ENCODE results near the gene KDR.

DNA sequence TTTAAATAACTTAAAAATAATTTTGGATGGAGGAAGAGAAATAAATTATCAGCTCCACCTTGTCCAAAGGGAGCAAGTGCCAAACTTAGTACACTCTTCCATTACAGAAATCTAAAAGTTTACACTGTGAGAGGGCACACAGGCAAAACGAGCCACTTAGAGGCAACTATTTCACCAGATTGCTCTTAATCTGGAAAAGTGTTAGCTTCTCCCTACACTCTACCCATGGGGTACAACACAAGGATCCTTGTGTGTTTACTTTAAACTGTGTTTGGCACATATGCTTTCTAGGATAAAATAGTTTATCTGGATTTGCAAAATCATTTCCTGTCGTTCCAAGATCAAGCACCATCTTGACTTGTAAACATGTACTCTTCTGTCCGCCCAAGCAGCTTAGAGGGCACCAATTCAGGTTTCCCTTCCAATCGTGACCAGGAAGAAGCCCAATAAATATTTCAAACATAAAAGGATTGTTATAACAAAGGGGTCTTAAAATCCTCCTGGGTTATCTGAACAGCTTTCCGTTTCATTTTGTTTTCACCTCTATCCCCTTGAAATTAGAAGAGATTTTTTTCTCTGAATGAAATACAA is 29.0 kb upstream of the KDR start:
- TF ChIP-seq, protein P1, sequence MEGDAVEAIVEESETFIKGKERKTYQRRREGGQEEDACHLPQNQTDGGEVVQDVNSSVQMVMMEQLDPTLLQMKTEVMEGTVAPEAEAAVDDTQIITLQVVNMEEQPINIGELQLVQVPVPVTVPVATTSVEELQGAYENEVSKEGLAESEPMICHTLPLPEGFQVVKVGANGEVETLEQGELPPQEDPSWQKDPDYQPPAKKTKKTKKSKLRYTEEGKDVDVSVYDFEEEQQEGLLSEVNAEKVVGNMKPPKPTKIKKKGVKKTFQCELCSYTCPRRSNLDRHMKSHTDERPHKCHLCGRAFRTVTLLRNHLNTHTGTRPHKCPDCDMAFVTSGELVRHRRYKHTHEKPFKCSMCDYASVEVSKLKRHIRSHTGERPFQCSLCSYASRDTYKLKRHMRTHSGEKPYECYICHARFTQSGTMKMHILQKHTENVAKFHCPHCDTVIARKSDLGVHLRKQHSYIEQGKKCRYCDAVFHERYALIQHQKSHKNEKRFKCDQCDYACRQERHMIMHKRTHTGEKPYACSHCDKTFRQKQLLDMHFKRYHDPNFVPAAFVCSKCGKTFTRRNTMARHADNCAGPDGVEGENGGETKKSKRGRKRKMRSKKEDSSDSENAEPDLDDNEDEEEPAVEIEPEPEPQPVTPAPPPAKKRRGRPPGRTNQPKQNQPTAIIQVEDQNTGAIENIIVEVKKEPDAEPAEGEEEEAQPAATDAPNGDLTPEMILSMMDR (IDR thresholded peaks at IDR 0.05): no peak
- no peak for TF ChIP-seq EZH2 (IDR thresholded peaks at IDR 0.05)

Data from neural progenitor cell (in vitro differentiated cells).